Renal cortex interstitium (tissue), 11 donors: Measurements from ENCODE around the gene MLC1. TPM values are rescaled to one million over a fixed set of nuclear protein-coding genes. Genes with fewer than 3 reads are reported as not detected.
A peak's percentile ranks its signal among the peaks of the same experiment; 100 is the strongest.

ENCODE experiments used
- DNase-seq, 11 donors: peaks; one replicate each; pipeline ENCODE4 v3.0.0-alpha.2; 2013; ENCODE audit warnings: low read depth in 9 of 11, low spot score in 4 of 11; ENCODE audit errors: extremely low read depth in 1 of 11
- polyA plus RNA-seq, 3 donors: library from polyadenylated mRNA; unstranded; fragments of 120-200 nt; gene quantifications; one replicate each; pipeline ENCODE4 v1.2.1, GENCODE V29; 2013; ENCODE audit not compliant: insufficient read length in 3 of 3

The MLC1 gene
- polyA plus RNA-seq, 3 donors = 0.77 to 1.4 (median 1.3) TPM

DNA sequence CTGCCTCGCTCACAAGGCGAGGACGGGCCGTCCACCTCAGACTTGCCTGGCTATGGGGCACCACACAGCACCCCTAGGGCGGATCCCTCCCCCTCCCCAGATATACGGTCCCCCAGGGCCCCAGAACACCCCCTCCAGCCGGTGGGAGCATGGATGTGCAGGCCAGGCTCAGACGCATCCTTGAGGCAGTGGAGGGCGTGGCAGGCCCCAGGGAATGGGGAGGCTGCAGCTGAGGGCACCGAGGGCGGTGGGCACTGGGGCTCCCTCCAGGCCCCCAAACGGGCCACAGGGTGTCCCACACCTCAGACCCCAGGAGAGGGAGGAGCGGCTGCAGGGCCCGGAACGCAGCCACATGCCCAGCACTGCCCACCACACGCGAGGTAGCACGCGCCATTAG is 39.2 kb downstream of the MLC1 start:
- no peak for DNase-seq

DNA sequence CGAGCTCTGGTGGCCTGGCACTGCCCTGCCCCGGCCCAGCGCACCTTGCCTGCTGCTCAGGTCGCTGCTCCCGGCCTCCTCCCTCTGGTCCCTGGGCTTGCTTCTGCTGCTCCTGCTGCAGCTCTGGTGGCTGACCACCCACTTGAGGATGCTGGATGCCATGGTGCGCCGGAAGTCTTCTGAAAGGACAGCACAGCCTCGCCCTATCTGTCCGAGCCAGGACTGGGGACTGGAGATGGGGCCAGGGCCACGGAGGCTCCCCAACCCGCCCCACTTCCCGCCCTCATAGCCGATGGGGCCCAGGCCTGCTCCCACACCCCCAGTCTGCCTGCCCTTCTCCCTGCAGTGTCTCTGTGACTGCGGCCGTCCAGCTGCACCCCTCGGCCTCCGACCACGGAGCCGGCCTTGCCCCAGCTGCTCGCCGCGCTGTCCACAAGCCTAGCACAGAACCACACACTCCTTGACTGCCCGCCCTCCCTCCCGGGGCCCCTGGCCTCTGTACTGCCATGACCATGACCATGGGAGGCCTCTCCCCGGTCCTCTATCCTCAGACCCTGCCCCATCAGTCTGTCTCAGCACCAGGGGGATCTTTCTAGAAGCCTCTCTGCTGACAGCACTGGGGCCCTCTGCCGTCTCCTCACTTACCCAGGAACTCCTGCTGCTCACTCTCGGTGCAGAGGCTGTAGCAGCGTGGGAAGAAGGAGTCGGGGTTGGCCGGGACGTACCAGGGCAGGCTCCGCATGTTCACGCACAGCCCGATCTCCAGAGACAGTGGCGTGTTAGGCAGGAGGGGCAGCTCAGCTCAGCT is 39.8 kb downstream of the MLC1 start:
- DNase-seq = no peak

DNA sequence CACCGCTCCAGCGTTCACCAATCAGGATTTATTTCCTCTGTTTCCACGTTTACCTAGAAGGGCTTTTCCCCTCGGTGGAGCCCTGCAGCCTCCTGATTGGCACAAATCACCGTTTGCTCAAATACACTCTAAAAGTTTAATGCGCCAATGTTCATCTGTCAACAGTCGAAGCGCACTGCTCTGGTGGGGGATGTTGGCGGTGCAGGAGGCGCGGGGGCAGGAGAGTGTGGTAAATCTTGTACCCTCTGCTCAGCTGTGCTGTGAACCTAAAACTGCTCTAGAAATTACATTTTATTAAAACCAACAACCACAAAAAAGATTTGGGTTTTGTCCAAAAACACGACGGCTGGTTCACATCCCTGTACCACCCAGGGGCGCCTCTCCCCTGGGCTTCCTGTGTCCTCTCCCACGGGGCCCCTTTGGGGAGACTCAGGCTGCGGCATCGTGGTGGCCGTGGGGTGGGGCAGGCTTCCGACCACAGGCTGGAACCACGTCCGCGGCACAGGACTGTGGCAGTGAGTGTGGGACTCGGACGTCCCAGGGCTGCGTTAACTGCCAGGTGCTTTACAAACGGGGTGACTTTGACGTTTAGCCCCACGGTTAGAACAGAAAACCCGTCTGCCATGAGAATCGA is 40.6 kb downstream of the MLC1 start:
- no peak for DNase-seq

- no peak for DNase-seq
Observed at GRCh38 chr22:50041361-50042065, 43.7 kb downstream of the MLC1 start.

GRCh38 chr22:50040717-50041116 is 44.5 kb downstream of the MLC1 start:
- no peak for DNase-seq

DNA sequence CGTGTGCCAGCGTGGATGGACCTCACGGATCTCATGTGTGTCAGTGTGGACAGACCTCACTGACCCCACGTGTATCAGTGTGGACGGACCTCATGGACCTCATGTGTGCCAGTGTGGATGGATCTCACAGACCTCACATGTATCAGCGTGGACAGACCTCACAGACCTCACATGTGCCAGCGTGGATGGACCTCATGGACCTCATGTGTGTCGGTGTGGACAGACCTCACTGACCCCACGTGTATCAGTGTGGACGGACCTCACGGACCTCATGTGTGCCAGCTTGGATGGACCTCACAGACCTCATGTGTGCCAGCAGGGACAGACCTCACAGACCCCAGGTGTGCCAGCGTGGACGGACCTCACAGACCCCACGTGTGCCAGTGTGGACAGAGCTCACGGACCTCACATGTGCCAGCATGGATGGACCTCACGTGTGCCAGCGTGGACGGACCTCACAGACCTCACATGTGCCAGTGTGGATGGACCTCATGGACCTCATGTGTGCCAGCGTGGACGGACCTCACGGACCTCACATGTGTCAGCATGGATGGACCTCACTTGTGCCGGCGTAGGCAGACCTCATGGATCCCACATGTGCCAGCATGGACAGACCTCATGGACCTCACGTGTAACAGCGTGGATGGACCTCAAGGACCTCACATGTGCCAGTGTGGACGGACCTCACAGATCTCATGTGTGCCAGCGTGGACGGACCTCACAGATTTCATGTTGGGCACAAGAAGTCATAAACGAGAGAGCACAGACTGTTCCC is 45.4 kb downstream of the MLC1 start:
- no peak for DNase-seq

DNA sequence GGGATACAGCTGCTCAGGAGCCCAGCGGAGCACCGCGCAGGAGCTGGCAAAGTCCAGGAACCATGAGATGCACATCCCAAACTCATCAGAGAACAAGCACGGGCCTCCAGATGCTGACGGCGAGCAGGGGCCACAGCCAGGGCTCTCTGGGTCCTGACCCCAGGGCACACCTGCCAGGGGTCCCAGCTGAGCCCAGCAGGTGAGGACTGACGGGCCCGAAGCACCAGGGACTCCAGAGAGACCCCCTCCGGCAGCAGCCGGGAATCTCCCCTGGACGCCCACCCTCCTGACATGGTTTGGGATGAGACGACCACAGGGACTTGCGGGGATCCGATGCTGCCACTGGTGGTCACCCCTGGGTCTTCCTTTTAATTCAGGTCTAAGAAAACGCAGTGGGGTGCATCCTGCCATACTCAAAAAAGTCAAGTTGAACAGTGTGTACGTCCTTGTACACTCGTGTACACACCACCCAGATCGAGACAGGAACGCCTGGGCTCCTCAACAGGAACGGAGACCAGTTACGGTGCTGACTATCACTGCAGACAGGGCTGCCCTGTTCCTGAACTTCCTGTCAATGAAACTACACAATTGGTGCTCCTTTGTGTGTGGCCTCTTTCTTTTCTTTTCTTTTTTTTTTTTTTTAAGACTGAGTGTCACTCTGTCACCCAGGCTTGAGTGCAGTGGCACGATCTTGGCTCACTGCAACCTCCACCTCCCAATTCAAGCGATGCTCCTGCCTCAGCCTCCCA is 49.1 kb downstream of the MLC1 start:
- DNase-seq = no peak

- DNase-seq = no peak
Observed at GRCh38 chr22:50035131-50035881, 49.9 kb downstream of the MLC1 start.

DNA sequence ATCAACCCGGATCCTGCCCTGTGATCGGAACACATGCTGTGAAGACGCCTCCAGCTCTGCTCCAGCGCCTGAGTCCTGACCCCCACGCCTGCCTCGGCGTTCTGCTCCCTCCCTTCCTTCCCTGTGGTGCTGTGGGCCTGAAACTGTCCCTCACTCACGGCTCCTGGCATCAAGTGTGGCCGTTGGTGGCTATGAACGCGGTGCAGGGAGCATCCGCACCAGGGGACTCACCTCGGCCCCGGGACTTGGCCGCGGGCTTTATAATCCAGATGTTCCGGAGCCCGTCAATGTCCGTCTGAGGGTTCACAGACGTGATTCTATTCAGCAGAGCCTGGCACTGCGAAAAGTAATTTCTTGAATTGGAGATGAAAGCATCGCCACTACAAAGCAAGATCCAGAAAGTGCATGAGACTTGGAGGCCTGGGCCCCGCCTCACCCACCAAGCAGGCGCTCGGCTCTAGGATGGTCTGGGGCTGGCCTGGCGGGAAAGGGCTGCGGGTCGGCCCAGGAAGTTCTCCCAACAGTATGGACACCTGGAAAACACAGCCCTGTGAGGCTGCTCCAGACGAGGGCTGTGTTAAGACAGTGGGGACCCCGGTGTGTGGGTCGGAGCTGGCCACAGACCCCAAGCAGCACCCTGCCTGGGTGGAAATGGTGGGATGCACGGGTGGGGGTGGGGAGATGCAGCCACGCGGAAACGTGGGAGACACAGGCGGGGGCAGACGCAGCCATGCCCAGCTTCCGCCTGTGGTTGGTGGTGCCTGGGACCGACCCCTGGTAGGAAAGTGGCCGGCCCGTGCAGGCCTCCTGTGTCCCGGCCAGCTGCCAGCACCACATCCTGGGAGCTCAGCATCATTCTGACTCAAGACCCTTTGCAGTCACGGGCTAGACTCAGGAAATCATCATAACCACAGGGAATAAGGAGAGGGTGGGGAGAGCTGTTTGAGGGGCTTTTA is 50.8 kb downstream of the MLC1 start:
- no peak for DNase-seq

- no peak for DNase-seq
Observed at GRCh38 chr22:50032941-50033601, 52.2 kb downstream of the MLC1 start.

DNA sequence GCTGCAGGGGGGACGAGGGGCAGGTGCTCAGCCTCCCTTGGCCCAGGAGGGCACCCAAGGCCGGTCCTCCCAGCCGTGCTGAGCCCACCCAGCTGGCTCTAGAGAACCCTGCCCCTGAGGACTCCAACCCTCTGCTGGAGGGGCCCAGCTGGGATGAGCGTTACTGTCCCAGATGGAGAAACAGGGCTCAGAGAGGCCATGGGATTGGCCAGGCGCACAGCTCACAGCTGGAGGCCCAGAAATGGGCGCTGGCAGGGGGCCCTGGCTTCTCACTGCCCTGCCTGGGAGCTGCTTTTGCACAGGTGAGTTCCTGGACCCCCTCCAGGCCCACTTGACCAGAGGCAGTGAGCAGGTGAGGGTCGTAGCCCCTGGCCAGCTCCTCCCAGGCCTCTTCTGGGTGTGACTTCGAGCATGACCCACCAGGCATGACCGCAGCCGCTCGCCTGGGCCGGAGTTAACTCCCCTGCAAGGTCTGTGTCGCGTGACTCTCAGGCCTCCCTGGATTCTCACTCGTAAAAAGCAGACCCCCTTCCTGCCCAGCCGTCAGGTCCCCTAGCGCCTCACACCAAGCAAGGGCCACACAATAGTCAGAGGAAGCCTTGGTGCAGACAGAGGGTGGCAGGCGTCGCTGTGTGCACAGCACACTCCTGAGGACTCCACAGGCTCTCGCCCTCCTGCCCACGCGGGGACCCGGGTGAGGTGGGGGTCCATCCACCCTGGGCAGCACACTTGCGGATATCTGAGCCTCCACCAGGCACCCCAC is 52.9 kb downstream of the MLC1 start:
- no peak for DNase-seq

GRCh38 chr22:50031189-50032091 is 53.8 kb downstream of the MLC1 start:
- no peak for DNase-seq

DNA sequence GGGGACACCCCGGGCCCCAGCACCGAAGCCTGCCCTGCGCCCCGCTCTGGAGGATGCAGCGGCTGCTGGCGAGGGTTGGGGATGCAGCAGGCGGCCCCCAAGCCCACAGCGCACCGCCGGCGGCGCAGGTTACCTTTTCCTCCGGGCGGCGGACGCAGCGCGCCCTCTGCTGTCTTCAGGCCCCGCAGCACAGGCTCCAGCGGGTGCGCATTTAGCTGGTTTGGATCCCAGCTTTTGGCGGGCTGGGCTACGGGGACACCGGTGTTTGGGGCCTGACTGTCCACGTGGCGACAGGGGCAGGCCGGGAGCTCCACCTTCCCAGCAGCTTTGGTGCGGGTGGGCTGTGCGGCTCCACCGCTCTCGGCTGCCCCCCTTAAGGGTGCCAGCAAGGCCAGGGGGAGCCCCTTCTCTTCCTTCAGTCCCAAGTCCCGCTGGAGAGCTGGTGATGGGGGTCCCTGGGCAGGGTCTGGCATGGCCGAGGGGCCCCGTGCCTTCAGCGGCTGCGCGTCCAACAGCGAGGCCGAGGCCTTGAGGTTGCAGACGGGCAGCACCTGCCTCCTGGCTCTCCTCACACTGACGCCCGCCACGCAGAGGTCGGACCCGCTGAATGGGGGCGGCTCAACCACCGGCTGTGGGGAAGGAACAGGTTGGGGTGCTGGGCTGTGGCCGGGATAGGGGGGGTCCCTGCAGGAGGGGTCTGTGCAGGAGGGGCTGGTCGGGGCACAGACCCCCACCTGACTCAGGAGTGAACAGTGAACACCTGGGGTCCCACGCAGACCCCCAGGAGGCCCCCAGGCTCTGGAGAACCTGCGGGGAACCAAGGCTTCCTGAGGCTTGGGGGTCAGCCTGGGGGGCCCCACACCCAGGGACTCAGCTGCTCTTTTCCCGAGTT is 54.7 kb downstream of the MLC1 start:
- DNase-seq = peak in 9 of 11 donors; percentile 9 to 55 (median 38)
